Activated naive CD4-positive, alpha-beta T cell (primary cell): ENCODE measurements around the gene GSC.
"Not testable (repeated sequence)": the region's sequence is repeated elsewhere in the genome, so short reads cannot be mapped to it uniquely, and the experiment has no call there.

Experiments
- DNase-seq, 4 experiments: peaks; one replicate each; lab custom pipeline; 2025; lab: John Stamatoyannopoulos, UW

Gene GSC

DNA sequence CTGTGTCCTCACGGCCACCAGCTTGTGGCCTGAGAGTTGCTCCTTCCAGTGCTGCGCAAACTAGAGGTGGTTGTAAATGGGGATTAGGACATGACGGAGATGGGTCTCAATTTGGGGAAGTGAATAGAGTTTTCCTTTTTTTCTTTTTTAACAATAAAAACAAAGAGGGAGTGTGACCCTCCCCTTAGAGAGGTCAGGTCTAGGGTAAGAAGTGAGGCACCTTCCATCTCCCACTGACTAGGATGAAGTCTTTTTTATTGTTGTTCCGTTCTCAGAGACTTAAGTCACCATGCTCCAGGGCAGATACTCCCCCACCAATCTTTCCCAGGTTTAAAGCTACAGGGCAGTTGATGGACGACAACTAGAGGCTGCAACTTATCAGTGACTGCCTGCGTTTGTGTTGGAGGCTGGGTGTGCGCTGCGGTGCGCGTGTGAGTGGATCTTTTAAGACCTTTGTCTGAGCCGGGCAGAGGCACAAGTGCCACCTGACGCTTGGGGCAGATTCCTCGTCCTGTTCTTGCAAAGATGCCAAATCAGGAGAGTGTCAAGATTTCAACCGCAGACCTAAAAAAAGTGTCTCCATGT, 2.1 kb upstream of the GSC start:
- DNase-seq = no peak

GRCh38 chr14:94771158-94771905, 1.4 kb upstream of the GSC start:
- no peak for DNase-seq

- no peak for DNase-seq
These were observed 873 bp upstream of the GSC start for GRCh38 chr14:94770815-94771157.

DNA sequence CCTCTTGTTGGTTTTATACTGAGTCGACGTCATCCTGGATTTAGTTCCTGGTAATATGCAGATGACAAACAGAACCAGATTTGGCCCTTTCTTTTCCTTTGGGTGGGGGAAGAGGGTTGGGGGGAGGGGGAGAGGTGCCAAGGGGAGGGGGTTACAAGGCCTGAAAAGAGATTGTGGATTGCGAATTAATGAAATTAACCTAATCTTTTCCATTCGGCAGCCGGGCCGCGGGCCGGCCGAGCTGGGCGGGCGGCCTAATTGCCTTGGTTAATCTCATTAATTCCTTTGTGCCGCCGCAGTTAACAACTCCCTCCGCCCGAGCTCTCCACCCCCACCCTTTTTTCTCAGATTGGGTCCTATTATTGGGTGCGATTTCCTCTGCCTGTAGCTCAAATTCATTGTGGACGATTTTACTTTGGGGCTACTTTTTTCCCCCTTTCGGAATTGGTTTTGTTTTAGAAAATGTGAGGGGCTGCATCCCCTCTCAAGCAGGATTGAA, 387 bp upstream of the GSC start:
- no peak for DNase-seq

DNA sequence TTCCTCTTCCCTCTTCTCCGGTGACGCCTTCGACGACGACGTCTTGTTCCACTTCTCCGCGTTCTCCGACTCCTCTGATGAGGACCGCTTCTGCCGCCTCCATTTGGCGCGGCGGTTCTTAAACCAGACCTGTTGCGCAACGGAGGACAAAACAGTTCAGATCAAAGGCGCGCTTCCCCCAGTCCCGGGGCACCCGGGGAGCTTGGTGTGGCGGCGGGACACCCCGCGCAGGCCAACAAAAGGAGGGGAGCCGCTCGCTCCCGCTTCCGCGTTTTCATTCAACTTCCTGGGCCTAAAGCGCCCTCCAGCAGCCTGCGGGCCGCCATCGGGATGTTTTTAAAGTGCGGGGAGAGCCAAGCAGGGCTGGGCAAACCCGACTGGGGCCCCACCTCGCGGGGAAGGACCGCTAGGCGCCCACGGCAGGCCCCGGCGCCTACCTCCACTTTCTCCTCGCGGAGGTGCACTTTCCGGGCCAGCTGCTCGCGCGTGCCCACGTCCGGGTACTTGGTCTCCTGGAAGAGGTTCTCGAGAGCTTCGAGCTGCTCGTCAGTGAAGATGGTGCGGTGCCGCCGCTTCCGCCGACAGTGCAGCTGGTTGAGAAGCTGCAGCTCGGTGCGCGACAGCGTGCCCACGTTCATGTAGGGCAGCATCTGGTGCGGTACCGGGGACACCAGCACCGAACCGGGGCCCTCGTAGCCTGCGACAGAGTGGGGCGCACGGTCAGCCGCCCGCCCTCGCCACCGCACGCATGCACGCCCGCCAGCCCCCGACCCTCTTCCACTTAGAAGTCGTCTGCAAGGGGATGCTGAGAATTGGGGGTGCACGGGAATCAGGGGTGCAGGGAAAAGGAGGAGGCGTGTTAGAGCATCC, 1.2 kb downstream of the GSC start:
- no peak for DNase-seq

GRCh38 chr14:94768141-94768520, 1.8 kb downstream of the GSC start:
- DNase-seq = no peak

- DNase-seq = no peak
These were observed 2.5 kb downstream of the GSC start for GRCh38 chr14:94767321-94767878.

DNA sequence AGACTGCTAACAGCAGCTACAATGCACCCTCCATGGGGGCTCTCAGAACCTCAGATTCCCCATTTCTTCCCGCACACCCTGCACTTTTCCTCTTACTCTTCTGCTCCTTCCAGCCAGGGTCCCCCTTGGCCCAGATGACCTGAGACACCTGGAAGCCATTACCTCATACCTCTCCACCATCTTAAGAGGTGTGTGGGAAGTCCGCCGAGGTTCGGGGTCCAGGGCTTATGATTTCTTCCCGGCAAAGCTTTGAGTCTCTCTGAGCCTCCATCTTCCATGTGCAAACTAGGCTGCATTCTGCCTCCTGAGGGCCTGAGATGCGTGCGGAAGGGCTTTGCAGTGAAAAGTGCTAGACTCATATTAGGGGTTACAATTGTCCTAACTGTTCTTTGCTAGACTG, 5.3 kb downstream of the GSC start:
- no peak for DNase-seq

DNA sequence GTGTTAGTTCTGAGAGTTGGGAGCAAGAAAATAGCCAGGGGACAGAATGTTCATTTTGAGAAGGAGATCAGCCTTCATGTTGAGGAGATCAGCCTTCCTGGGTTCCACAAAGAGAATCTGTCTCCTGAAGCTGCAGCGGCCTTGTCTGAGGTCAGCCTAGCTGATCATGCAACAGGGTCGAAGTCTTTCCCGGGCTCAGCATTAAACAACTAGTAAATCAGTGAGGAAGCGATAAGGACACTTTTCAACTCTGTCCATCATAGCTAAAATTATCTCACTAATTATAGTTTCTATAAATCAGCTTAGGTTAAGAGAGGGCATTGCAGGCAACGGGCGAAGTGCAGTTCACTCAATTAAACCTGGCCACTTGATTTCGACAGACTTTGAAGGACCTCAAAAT, 7.5 kb downstream of the GSC start:
- DNase-seq = no peak

DNA sequence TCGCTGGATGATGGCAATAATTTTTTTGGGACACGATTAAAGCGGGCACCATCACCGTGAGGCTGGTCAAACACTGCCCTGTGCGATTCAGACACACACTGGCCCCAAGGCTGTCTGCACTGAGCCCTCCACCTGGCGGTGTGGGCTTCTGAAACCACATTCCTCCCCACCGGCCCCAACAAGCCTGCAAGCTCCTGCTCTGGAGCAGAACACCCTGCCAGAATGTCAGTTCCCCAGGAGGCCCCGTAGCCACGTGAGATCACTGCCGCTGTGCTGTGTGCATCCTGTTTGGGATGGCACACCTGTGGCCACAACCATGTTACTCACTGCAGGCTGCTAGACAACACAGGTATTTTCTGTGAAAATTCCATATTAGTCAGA, 7.9 kb downstream of the GSC start:
- no peak for DNase-seq

DNA sequence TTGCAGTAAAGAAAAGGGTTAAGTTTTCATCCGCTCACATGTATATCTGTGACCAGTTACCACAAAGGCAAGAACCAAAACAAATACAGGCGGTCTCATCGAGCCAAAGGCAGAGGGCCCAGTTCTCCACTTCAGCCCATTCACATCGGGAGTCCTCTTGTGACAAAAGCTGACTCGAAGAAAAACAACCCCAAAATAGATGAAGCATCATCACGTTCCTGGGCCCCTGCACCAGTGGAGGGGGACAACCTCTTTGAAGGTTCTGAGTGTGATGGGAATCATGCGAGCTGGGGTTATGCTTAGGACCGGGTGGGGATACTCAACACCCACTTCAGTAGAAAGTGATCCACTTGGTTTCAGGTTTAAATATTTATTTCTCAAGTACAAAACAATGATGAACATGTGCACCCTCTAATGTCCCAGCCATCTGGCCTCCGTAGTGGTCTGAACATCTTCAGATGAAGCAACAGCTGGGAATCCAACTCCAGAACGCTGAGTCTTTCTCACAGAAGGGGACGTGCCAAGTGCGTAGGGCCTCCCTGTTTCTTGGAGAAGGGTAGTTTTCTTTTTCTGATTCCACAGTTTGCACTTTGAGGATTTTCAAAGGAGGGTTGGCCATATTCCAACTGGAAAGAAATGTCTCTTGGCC, 8.4 kb downstream of the GSC start:
- DNase-seq = no peak

- no peak for DNase-seq
These were observed 13.5 kb downstream of the GSC start for GRCh38 chr14:94756310-94756882.

DNA sequence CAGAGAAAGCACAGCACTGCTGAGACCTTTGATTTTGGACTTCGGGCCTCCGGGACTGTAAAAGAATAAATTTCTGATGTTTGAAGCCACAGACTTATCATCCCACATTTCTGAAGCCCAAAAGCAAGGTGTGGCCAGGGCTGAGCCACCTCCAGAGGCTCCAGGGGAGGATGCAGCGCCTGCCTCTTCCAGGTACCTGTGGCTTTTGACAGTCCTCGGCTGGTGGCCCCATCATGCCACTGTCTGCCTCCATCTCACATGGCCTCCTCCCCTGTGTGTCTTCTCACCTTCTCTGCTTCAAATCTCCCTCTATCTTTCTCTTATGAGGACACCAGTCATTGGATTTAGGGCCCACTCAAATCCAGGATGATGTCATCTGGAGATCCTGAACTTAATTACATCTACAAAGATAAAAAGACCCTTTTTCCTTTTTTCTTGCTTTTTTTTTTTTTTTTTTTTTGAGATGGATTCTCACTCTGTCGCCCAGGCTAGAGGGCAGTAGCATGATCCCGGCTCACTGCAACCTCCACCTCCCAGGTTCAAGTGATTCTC, 15.4 kb downstream of the GSC start:
- DNase-seq = no peak

- DNase-seq = no peak
These were observed 17.1 kb downstream of the GSC start for GRCh38 chr14:94752591-94753436.

DNA sequence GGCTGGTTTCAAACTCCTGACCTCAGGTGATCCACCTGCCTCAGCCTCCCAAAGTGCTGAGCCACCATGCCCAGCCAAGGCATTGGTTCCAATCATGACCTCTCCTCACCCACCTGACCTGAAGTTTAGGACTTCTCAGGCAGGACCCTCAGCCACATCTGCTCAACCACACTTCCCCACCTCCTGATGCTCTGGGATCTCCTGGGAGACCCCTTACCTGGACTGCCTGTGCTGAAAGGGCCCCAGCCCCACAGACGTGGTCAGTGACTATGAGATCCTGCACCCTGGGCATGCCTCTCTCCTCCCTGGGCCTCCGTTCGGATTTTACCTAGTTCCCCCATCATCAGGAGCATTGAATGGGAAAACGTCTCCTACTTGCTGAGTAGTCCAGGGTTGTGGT, 18.0 kb downstream of the GSC start:
- DNase-seq = no peak

DNA sequence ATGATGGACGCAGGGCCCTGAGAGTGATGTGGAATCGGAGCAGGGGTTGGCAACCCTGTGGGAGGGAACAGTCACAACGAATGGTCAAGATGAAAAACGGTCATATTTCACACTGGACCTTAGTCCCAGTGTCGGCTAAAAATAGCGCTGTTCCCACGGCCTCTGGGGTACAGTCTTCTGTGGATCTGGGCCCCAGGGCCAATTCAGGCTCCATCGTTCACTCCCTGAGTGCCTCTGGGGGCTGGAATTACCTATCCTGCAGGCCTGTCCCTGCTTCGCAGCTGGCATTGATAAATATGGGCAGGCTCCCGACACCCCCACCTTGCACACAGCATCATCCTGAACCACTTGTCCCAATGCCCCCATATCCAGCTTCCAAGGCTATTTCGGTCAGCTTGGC, 18.6 kb downstream of the GSC start:
- DNase-seq = no peak

DNA sequence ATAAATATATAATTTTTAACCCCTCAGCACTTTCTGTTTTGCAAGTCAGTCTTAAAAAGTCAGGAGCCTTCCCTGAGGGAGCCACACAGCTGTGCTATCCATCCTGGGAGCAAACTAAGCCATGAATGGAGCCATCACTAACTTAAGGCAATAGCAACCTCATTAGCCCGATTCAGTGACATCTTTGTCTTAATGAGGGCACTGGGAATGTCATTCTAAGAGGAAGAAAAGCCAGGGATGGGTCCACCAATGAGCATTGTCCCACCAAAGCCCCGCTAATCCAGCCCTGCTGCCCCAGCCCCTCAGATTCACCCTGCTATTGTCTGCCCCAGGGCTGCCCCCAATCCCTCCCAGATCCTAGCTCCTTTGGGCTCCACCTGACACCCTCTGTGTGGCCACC, 19.5 kb downstream of the GSC start:
- DNase-seq = no peak

- DNase-seq = no peak
These were observed 21.1 kb downstream of the GSC start for GRCh38 chr14:94748667-94749347.

GRCh38 chr14:94747739-94748138, 22.2 kb downstream of the GSC start:
- DNase-seq = no peak

DNA sequence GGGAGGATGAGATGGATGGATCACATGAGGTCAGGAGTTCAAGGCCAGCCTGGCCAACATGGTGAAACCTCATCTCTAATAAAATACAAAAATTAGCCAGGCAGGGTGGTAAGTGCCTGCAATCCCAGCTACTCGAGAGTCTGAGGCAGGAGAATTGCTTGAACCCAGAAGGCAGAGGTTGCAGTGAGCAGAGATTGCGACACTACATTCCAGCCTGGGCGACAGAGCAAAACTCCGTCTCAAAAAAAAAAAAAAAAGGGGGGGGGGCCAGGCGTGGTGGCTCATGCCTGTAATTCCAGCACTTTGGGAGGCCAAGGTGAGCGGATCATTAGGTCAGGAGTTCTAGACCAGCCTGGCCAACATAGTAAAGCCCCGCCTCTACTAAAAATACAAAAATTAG, 22.8 kb downstream of the GSC start:
- DNase-seq = not testable (repeated sequence)
